ENCODE measurements around the gene CSK. TPM values are rescaled to one million over a fixed set of nuclear protein-coding genes. Genes with fewer than 3 reads are reported as not detected.
A peak's percentile ranks its signal among the peaks of the same experiment; 100 is the strongest.

Gene CSK
- total and polyA plus RNA-seq, 12 donors: 19.7 to 48.6 (median 24.8) TPM

DNA sequence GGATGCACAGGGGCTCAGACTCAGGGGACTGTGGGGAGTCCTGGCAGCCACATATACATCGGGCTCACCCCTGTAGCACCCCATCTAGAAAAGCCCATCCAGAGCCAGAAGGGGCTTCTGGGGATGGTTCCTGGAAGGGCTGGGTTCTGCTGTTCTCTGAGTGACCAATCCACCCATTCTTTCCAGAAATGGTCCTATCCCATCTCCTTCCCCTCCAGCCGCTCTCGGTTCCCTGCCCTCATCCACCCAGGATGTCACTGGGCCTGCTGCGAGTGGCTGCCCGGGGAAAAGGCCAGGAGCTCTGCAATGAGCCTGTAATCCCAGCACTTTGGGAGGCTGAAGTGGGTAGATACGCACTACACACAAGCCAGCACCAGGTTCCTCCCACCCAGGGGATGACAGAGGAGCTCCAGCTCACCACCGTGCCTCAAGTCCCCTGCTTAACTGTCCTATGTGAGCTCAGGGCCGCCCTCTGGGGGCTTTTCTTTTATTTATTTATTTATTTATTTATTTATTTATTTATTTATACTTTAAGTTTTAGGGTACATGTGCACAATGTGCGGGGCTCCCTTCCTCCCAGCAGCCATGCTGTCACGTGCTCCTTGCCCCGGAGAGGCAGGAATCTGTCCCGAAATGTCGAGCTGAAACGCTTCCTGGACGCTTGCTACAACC, 13.6 kb upstream of the CSK start:
- no peak for DNase-seq
- intact Hi-C loops (cut with DNase I): loop anchor here (1.0 to 10.0 kb wide), 9 partner anchors 34 to 396 kb away; partner anchors contain the start of gene EDC3 (in 1 of the 10)
- no peaks in the 10 kb centered on the region for H3K9me3 ChIP-seq

GRCh38 chr15:74768771-74769342, 13.0 kb upstream of the CSK start:
- 3 to 4% methylated on average over 9 of the region's 9 CpGs for WGBS, 2 donors

More for the DNA sequence above, 13.6 kb upstream of the CSK start:
- H3K4me1 ChIP-seq: peaks cover 0 to 19% (median 8%) of the 10 kb centered on the region in 9 donors
- H3K27ac ChIP-seq: no peak overlapping the region
- no peak overlapping the region for H3K4me3 ChIP-seq
- ATAC-seq: no peak
- H3K36me3 ChIP-seq: no peaks in the 10 kb centered on the region
- WGBS, 2 donors: 31 to 33% methylated on average over 15 of the region's 15 CpGs
- H3K27me3 ChIP-seq: peaks cover 0 to 4% (median 0%) of the 10 kb centered on the region in 7 donors
- no peak for TF ChIP-seq CTCF (IDR thresholded peaks at IDR 0.05)

GRCh38 chr15:74769463-74770025, 12.3 kb upstream of the CSK start:
- DNase-seq: no peak
- WGBS, 2 donors: 66 to 68% methylated on average over 7 of the region's 7 CpGs
- intact Hi-C loops (cut with DNase I): loop anchor here (1.0 to 10.0 kb wide), 18 partner anchors 31 to 397 kb away; partner anchors contain the start of genes EDC3 (in 1 of the 10), FAM219B (in 1 of the 10) and ULK3 (in 1 of the 10)
- Histone ChIP-seq H3K4me1 (peaks cover 0 to 25% (median 8%) of the 10 kb centered on the region in 9 donors), H3K4me3 (no peak overlapping the region), H3K36me3 (no peaks in the 10 kb centered on the region), H3K27ac (no peak overlapping the region), H3K27me3 (peaks cover 0 to 4% (median 0%) of the 10 kb centered on the region in 7 donors), H3K9me3 (no peaks in the 10 kb centered on the region)
- no peak for TF ChIP-seq CTCF (IDR thresholded peaks at IDR 0.05)
- ATAC-seq: no peak

More at GRCh38 chr15:74768771-74769342, 13.0 kb upstream of the CSK start:
- peaks cover 0 to 18% (median 8%) of the 10 kb centered on the region in 9 donors for H3K4me1 ChIP-seq
- H3K27ac ChIP-seq: no peak overlapping the region
- H3K27me3 ChIP-seq: peaks cover 0 to 4% (median 0%) of the 10 kb centered on the region in 7 donors
- H3K36me3 ChIP-seq: no peaks in the 10 kb centered on the region
- ATAC-seq (peak; percentile 29 to 73 (median 60)), DNase-seq (peak; percentile 58 to 62)
- intact Hi-C loops (cut with DNase I): loop anchor here (1.0 to 10.0 kb wide), 9 partner anchors 33 to 397 kb away; partner anchors contain the start of gene EDC3 (in 1 of the 10)
- peak; percentile 73 to 88 (median 84) for TF ChIP-seq CTCF (IDR thresholded peaks at IDR 0.05)
- H3K9me3 ChIP-seq: no peaks in the 10 kb centered on the region
- H3K4me3 ChIP-seq: no peak overlapping the region

DNA sequence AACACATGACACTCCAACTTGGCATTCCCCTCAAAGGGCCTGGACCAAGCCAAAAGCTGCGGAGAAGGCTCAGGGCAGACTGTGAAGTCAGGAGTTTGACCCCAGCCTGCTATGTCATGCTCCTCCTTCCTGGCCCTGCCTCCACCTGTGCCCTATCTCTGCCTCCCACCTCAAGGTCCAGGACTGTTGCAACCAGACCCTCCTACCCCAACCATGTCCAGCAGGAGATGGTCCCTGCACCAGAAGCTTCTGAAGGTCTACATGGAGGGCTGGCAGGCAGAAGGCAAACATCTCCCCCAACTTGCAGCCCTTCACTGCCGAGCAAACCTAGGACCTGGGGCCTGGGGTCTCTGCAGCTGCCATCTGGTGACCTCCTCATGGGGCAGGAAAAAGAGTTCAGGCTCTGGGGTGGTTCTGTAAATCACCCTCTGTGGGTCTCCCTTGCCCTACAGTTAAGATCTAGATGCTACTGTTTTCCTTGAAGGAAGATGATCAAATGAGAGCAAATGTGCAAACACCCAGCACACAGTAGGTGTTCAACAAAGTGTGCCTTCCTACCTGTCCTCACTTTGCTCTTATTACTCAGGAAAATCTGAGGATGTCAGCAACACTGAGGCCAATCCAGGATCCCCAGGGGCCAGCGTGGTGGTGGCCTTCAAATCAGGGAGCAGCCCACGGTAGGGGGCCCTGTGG, 11.5 kb upstream of the CSK start:
- no peaks in the 10 kb centered on the region for H3K36me3 ChIP-seq

More for the DNA sequence above, 11.5 kb upstream of the CSK start:
- DNase-seq (no peak), ATAC-seq (peak in 2 of 8 donors; percentile 4 to 6)
- peaks cover 0 to 33% (median 8%) of the 10 kb centered on the region in 9 donors for H3K4me1 ChIP-seq
- intact Hi-C loops (cut with DNase I): loop anchor here in 9 of 10 donors (2.0 to 10.0 kb wide), 10 partner anchors 30 to 396 kb away; partner anchors contain the start of genes FAM219B (in 1 of the 9) and ULK3 (in 1 of the 9)
- TF ChIP-seq CTCF (IDR thresholded peaks at IDR 0.05): no peak
- no peak overlapping the region for H3K4me3 ChIP-seq
- 51 to 54% methylated on average over 4 of the region's 4 CpGs for WGBS, 2 donors
- peak overlapping the region in 1 of 10 donors; percentile 10 for H3K27ac ChIP-seq
- H3K27me3 ChIP-seq: peaks cover 0 to 4% (median 0%) of the 10 kb centered on the region in 7 donors
- H3K9me3 ChIP-seq: no peaks in the 10 kb centered on the region
